B cell (primary cell): Measurements from ENCODE around the gene ID3. TPM values are rescaled to one million over a fixed set of nuclear protein-coding genes. Genes with fewer than 3 reads are reported as not detected.

ENCODE experiments used
- ATAC-seq: fragments of 200-7000 bp; cut with Tn5 transposase; one replicate; pipeline ENCODE4 v1.10.0; 2021; ENCODE audit warnings: low read depth, mild to moderate bottlenecking, moderate number of reproducible peaks, moderate library complexity
- CTCF ChIA-PET: fragments of 350-600 bp; sonication (Branson Sonifier 250); formaldehyde crosslinking; loops from one replicate; lab custom pipeline; 2021; ENCODE audit warnings: antibody characterized with exemption, inconsistent platforms; lab: Charles Lee
- POLR2A ChIA-PET: fragments of 350-600 bp; sonication (Branson Sonifier 250); formaldehyde crosslinking; loops from one replicate; lab custom pipeline; 2021; ENCODE audit warnings: antibody characterized with exemption; lab: Charles Lee
- DNase-seq: peaks from one replicate; pipeline ENCODE4 v3.0.0; 2013
- H2AFZ ChIP-seq: 2 replicates; pipeline ENCODE4 v1.6.1; 2012; ENCODE audit warnings: mild to moderate bottlenecking, low read depth, low read length; ENCODE audit not compliant: insufficient read depth, poor library complexity, severe bottlenecking
- H3K27ac ChIP-seq, 2 donors: 1 replicate in 1 of 2; 2 replicates in 1 of 2; pipeline ENCODE4 v1.5.1; 2012 to 2013; ENCODE audit warnings: low read length in 2 of 2, mild to moderate bottlenecking in 2 of 2, moderate library complexity in 1 of 2
- H3K27me3 ChIP-seq, 4 experiments: fragments of 200-600 bp in 1 of 4; sonication (generic) in 1 of 4; replicated peaks in 1 of 4; 1 replicate in 2 of 4; 2 replicates in 2 of 4; pipeline versions ENCODE4 v1.6.1 to v1.7.0; 2013 to 2016; ENCODE audit warnings: low read length in 3 of 4, mild to moderate bottlenecking in 2 of 4, mixed read lengths in 1 of 4, moderate library complexity in 1 of 4; ENCODE audit not compliant: insufficient read depth in 4 of 4, control insufficient read depth in 3 of 4; ENCODE audit errors: control extremely low read depth in 1 of 4
- H3K36me3 ChIP-seq, 2 experiments: replicated peaks in 1 of 2; 1 replicate in 1 of 2; 2 replicates in 1 of 2; pipeline versions ENCODE4 v1.6.1 to v1.7.1; 2013; ENCODE audit warnings: low read length in 1 of 2; ENCODE audit not compliant: insufficient read depth in 2 of 2, control insufficient read depth in 1 of 2; ENCODE audit errors: control extremely low read depth in 1 of 2, extremely low read depth in 1 of 2
- H3K4me1 ChIP-seq, 2 donors: fragments of 200-600 bp in 1 of 2; sonication (generic) in 1 of 2; 1 replicate in 1 of 2; 2 replicates in 1 of 2; pipeline versions ENCODE4 v1.5.1 to v1.6.1; 2013 to 2017; ENCODE audit warnings: low read length in 2 of 2; ENCODE audit not compliant: control insufficient read depth in 2 of 2, insufficient read depth in 2 of 2
- H3K4me2 ChIP-seq: replicated peaks from 2 replicates; pipeline ENCODE3; 2012; ENCODE audit warnings: mild to moderate bottlenecking, low read depth, low read length; ENCODE audit not compliant: poor library complexity, severe bottlenecking
- H3K4me3 ChIP-seq, 5 experiments: fragments of 200-600 bp in 1 of 5; sonication (generic) in 1 of 5; 1 replicate in 3 of 5; 2 replicates in 2 of 5; pipeline versions ENCODE4 v1.5.1 to v1.7.0; 2011 to 2016; ENCODE audit warnings: low read length in 4 of 5, mild to moderate bottlenecking in 4 of 5, low read depth in 2 of 5, control low read depth in 1 of 5, moderate library complexity in 1 of 5; ENCODE audit not compliant: insufficient read depth in 1 of 5; ENCODE audit errors: control extremely low read depth in 1 of 5, extremely low read depth in 1 of 5
- H3K79me2 ChIP-seq: fragments of 200-600 bp; sonication (generic); one replicate; pipeline ENCODE4 v1.6.0; 2016; ENCODE audit warnings: low read length; ENCODE audit not compliant: control insufficient read depth, insufficient read depth
- H3K9ac ChIP-seq: fragments of 200-600 bp; sonication (generic); 2 replicates; pipeline ENCODE4 v1.6.1; 2017; ENCODE audit warnings: mild to moderate bottlenecking, low read length, moderate library complexity
- H3K9me3 ChIP-seq, 3 donors: one replicate each; pipeline versions ENCODE4 v1.6.1 to v1.7.1; 2013; ENCODE audit warnings: low read length in 2 of 3; ENCODE audit not compliant: control insufficient read depth in 2 of 3, insufficient read depth in 1 of 3; ENCODE audit errors: control extremely low read depth in 1 of 3
- H4K20me1 ChIP-seq: 2 replicates; pipeline ENCODE4 v1.6.0; 2012; ENCODE audit warnings: mild to moderate bottlenecking, low read length; ENCODE audit not compliant: insufficient read depth, control insufficient read depth, poor library complexity, severe bottlenecking
- H3K27ac Mint-ChIP-seq: one replicate; pipeline ENCODE4 v1.8.0; 2021; ENCODE audit warnings: mixed read lengths
- H3K27me3 Mint-ChIP-seq: one replicate; pipeline ENCODE4 v1.8.0; 2021; ENCODE audit warnings: mixed read lengths
- H3K4me1 Mint-ChIP-seq: one replicate; pipeline ENCODE4 v1.8.0; 2021; ENCODE audit warnings: mixed read lengths
- H3K4me3 Mint-ChIP-seq: one replicate; pipeline ENCODE4 v1.8.0; 2021; ENCODE audit warnings: mixed read lengths
- H3K9me3 Mint-ChIP-seq: one replicate; pipeline ENCODE4 v1.8.0; 2022; ENCODE audit warnings: mixed read lengths; ENCODE audit not compliant: insufficient read depth
- EZH2 ChIP-seq: IDR thresholded peaks from 2 replicates; pipeline ENCODE4 v1.6.1; 2012; ENCODE audit warnings: borderline replicate concordance, low read depth, mild to moderate bottlenecking, moderate library complexity, low read length; ENCODE audit not compliant: insufficient read depth, poor library complexity, severe bottlenecking
- WGBS: methylation state at CpG from one replicate; pipeline ENCODE4 v1.1.5; 2013; ENCODE audit warnings: missing lambda C conversion rate; ENCODE audit not compliant: insufficient coverage; 5-methylcytosine and 5-hydroxymethylcytosine counted together
- intact Hi-C: fragments of 100-400 bp; cut with micrococcal nuclease; formaldehyde crosslinking; loops from one replicate; pipeline ENCODE4 v1.10.0; 2022
- polyA plus RNA-seq: library from polyadenylated mRNA; depleted of rRNA; stranded (reverse); fragments of >200 nt; gene quantifications from 2 replicates; pipeline ENCODE4 v1.2.3, GENCODE V29; 2012
- total RNA-seq, 2 donors: library from RNA; stranded (reverse); fragments of 120-200 nt in 1 of 2; gene quantifications; 1 replicate in 1 of 2; 2 replicates in 1 of 2; pipeline versions ENCODE4 v1.2.3 to v1.2.4, GENCODE V29; 2013 to 2022
- TF ChIP-seq, protein P1 (sequence below): fragments of 200-600 bp; IDR thresholded peaks from one replicate; pipeline ENCODE4 v1.8.0; 2022; ENCODE audit warnings: antibody characterized with exemption, mild to moderate bottlenecking

The ID3 gene
- total and polyA plus RNA-seq, 2 donors (not counting 1 experiment from before 2014, with no cell fraction given), result 212 to 367 TPM

GRCh38 chr1:23514111-23514679, 45.1 kb downstream of the ID3 start:
- WGBS, result 100% methylated on average over 3 of the region's 3 CpGs
- no peak overlapping the region for H2AFZ ChIP-seq
- ChIA-PET POLR2A (interaction anchor here (0.5 to 0.7 kb wide), 2 partner anchors 26 to 137 kb away, joined by 4 to 5 read pairs; no protein-coding TSS in a partner anchor), CTCF (interaction anchor here (0.6 to 3.4 kb wide), 8 partner anchors 9 to 123 kb away, joined by 3 to 30 read pairs (median 6); no protein-coding TSS in a partner anchor)
- Mint-ChIP-seq H3K4me1 (no peaks in the 10 kb centered on the region), H3K27me3 (no peaks in the 10 kb centered on the region), H3K4me3 (no peak overlapping the region), H3K27ac (no peak overlapping the region), H3K9me3 (no peaks in the 10 kb centered on the region)
- H3K9me3 ChIP-seq, result no peaks in the 10 kb centered on the region
- intact Hi-C loops, result no loop called here
- ATAC-seq (no peak), DNase-seq (no peak)
- no peaks in the 10 kb centered on the region for H4K20me1 ChIP-seq
- no peak overlapping the region for H3K27ac ChIP-seq
- H3K4me1 ChIP-seq, result peaks cover 0 to 4% of the 10 kb centered on the region in 2 donors
- TF ChIP-seq EZH2, result no peak
- TF ChIP-seq, protein P1, sequence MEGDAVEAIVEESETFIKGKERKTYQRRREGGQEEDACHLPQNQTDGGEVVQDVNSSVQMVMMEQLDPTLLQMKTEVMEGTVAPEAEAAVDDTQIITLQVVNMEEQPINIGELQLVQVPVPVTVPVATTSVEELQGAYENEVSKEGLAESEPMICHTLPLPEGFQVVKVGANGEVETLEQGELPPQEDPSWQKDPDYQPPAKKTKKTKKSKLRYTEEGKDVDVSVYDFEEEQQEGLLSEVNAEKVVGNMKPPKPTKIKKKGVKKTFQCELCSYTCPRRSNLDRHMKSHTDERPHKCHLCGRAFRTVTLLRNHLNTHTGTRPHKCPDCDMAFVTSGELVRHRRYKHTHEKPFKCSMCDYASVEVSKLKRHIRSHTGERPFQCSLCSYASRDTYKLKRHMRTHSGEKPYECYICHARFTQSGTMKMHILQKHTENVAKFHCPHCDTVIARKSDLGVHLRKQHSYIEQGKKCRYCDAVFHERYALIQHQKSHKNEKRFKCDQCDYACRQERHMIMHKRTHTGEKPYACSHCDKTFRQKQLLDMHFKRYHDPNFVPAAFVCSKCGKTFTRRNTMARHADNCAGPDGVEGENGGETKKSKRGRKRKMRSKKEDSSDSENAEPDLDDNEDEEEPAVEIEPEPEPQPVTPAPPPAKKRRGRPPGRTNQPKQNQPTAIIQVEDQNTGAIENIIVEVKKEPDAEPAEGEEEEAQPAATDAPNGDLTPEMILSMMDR, result no peak
- H3K9ac ChIP-seq, result no peak overlapping the region
- H3K4me2 ChIP-seq, result no peak overlapping the region
- H3K4me3 ChIP-seq, result no peak overlapping the region
- H3K36me3 ChIP-seq, result peaks cover 0 to 21% of the 10 kb centered on the region in 2 experiments
- H3K79me2 ChIP-seq, result no peaks in the 10 kb centered on the region
- H3K27me3 ChIP-seq, result no peaks in the 10 kb centered on the region

GRCh38 chr1:23509896-23510295, 49.4 kb downstream of the ID3 start:
- Histone ChIP-seq H3K4me2 (no peak overlapping the region), H3K9ac (no peak overlapping the region), H3K9me3 (no peaks in the 10 kb centered on the region), H3K27ac (no peak overlapping the region), H3K4me3 (no peak overlapping the region), H3K4me1 (peaks cover 0 to 4% of the 10 kb centered on the region in 2 donors), H4K20me1 (no peaks in the 10 kb centered on the region), H3K27me3 (no peaks in the 10 kb centered on the region), H3K79me2 (no peaks in the 10 kb centered on the region), H3K36me3 (peaks cover 0 to 9% of the 10 kb centered on the region in 2 experiments), H2AFZ (no peak overlapping the region)
- Mint-ChIP-seq H3K4me3 (no peak overlapping the region), H3K4me1 (no peaks in the 10 kb centered on the region), H3K27ac (no peak overlapping the region), H3K27me3 (no peaks in the 10 kb centered on the region), H3K9me3 (no peaks in the 10 kb centered on the region)
- POLR2A ChIA-PET, result no interaction called here
- no peak for DNase-seq
- over 99% methylated on average over 15 of the region's 15 CpGs for WGBS
- ATAC-seq, result no peak
- intact Hi-C loops, result no loop called here
- CTCF ChIA-PET, result interaction anchor here (0.9 to 5.2 kb wide), 2 partner anchors 12 to 30 kb away, joined by 3 to 62 read pairs; no protein-coding TSS in a partner anchor
- TF ChIP-seq, protein P1, result no peak
- no peak for TF ChIP-seq EZH2

Other genes with a start within 250 kb of the ID3 start
- gene HNRNPR, start 215.2 kb downstream of the ID3 start, total RNA-seq, result 132 and 142 TPM in 2 replicates
- gene HNRNPR, start 215.2 kb downstream of the ID3 start, polyA plus RNA-seq, result 52.2 and 104 TPM in 2 replicates
- gene ZNF436, start 189.7 kb downstream of the ID3 start, total RNA-seq, result 9.4 and 10.1 TPM in 2 replicates
- gene ZNF436, start 189.7 kb downstream of the ID3 start, polyA plus RNA-seq, result 1.9 and 2.1 TPM in 2 replicates
- not detected in 2 replicates for gene TCEA3, start 134.8 kb downstream of the ID3 start, total RNA-seq
- gene TCEA3, start 134.8 kb downstream of the ID3 start, polyA plus RNA-seq, result 0.22 and 0.58 TPM in 2 replicates
- 10.4 and 11.0 TPM in 2 replicates for gene ASAP3, start 75.3 kb downstream of the ID3 start, total RNA-seq
- gene ASAP3, start 75.3 kb downstream of the ID3 start, polyA plus RNA-seq, result 1.9 and 2.9 TPM in 2 replicates
- 1.2 and 3.2 TPM in 2 replicates for gene E2F2, start 28.3 kb downstream of the ID3 start, total RNA-seq
- 1.6 and 2.4 TPM in 2 replicates for gene E2F2, start 28.3 kb downstream of the ID3 start, polyA plus RNA-seq
- 1,439 and 1,539 TPM in 2 replicates for gene RPL11, start 132.3 kb upstream of the ID3 start, total RNA-seq
- gene RPL11, start 132.3 kb upstream of the ID3 start, polyA plus RNA-seq, result 1,373 and 1,928 TPM in 2 replicates
- gene ELOA, start 184.0 kb upstream of the ID3 start, total RNA-seq, result 53.0 and 56.6 TPM in 2 replicates
- gene ELOA, start 184.0 kb upstream of the ID3 start, polyA plus RNA-seq, result 12.9 and 17.6 TPM in 2 replicates
- gene PITHD1, start 218.9 kb upstream of the ID3 start, total RNA-seq, result 56.7 and 62.2 TPM in 2 replicates
- 32.4 and 66.3 TPM in 2 replicates for gene PITHD1, start 218.9 kb upstream of the ID3 start, polyA plus RNA-seq
- gene LYPLA2, start 231.6 kb upstream of the ID3 start, total RNA-seq, result 50.6 and 52.2 TPM in 2 replicates
- gene LYPLA2, start 231.6 kb upstream of the ID3 start, polyA plus RNA-seq, result 41.4 and 60.5 TPM in 2 replicates
- 12.1 TPM in 2 replicates for gene GALE, start 241.3 kb upstream of the ID3 start, total RNA-seq
- gene GALE, start 241.3 kb upstream of the ID3 start, polyA plus RNA-seq, result 8.6 and 9.4 TPM in 2 replicates